ENCODE measurements around the gene EFHC1. TPM values are rescaled to one million over a fixed set of nuclear protein-coding genes. Genes with fewer than 3 reads are reported as not detected.

The EFHC1 gene
- total RNA-seq, 2 donors from 2014 or later, result 11.5 to 17.4 TPM

DNA sequence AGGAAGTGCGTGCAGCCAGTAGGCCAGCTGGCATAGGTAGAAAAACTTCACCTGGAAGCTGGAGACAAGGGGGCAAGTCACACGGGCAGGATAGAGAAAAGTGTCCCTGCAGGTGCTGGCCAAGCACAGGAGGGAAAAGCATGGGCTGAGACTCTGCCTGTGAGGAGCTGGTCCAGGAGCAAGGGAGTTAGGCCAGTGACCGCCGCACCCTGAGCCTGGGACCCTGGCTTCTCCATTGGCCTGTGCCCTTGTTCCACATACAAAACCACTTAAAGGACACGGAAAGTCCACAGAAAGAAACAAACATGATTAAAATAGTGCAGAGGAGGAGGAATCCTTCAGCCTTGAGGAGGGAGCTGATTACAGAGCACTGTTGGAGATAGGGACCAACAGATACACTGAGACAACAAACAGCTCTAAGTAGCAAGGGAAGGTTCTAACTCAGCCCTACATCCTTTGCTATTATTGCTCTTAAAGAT lies 88.2 kb downstream of the EFHC1 start:
- Histone ChIP-seq H3K27ac (no peak overlapping the region), H3K9me3 (no peaks in the 10 kb centered on the region), H3K27me3 (no peaks in the 10 kb centered on the region), H3K4me1 (peaks cover 16% of the 10 kb centered on the region), H3K4me3 (no peak overlapping the region), H3K36me3 (replicated peaks in 1 of 2; ENCODE audit: insufficient read depth in 1 of 2, low read depth in 2 of 2) (no peaks in the 10 kb centered on the region)
- intact Hi-C loops (cut with DNase I), result no loop called here
- ATAC-seq (no peak), DNase-seq (no peak)
- TF ChIP-seq, protein P1, sequence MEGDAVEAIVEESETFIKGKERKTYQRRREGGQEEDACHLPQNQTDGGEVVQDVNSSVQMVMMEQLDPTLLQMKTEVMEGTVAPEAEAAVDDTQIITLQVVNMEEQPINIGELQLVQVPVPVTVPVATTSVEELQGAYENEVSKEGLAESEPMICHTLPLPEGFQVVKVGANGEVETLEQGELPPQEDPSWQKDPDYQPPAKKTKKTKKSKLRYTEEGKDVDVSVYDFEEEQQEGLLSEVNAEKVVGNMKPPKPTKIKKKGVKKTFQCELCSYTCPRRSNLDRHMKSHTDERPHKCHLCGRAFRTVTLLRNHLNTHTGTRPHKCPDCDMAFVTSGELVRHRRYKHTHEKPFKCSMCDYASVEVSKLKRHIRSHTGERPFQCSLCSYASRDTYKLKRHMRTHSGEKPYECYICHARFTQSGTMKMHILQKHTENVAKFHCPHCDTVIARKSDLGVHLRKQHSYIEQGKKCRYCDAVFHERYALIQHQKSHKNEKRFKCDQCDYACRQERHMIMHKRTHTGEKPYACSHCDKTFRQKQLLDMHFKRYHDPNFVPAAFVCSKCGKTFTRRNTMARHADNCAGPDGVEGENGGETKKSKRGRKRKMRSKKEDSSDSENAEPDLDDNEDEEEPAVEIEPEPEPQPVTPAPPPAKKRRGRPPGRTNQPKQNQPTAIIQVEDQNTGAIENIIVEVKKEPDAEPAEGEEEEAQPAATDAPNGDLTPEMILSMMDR (IDR thresholded peaks at IDR 0.05), result no peak
- TF ChIP-seq POLR2A (IDR thresholded peaks at IDR 0.05), result no peak
- 90 to 93% methylated on average over 5 of the region's 5 CpGs for WGBS, 2 donors

DNA sequence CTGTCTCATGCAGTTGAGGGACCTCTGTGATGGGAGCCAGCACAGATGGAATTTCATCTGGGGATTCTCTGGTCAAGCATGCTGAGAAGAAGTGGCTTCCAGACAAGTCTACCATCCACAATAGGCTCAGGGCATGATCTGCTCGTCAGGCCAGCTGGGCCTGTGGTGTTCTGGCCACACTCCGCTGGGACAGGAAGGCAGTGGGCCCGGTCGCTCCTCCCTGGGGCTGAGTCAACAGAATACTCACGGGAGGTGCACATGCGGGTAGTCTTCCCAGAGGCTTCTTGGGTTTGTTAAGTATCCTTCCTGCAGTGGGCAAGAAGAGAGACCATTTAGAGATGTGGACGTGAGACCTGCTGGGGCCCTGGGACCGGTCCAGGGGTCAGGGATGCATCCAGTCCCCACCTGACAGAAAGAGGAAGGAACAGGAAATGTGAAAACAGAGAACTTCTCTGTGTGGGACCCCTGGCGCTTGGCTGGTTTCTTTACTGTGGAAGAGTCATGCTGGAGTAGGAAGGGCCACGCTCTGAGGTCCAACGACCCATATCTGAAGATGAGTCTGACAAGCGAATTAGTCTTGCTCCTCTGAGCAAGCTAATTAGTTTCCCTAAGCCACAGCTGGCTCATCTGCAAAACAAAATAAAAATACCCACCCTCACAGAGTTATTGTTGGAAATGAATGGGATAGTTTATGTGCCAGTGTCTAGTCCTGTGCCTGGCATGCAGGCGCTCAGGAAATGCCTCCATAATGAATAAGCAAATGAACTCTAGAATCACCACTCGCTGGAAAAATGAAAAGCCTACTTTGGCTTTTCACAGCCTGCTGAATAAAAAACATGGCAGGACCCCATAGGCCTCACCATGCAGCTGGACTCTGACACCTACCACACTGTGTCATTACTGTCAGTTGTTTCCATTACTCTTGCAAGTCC lies 89.4 kb downstream of the EFHC1 start:
- DNase-seq (no peak), ATAC-seq (no peak)
- Histone ChIP-seq H3K4me3 (no peak overlapping the region), H3K4me1 (peaks cover 3% of the 10 kb centered on the region), H3K27me3 (no peaks in the 10 kb centered on the region), H3K27ac (no peak overlapping the region), H3K9me3 (no peaks in the 10 kb centered on the region), H3K36me3 (replicated peaks in 1 of 2; ENCODE audit: insufficient read depth in 1 of 2, low read depth in 2 of 2) (no peaks in the 10 kb centered on the region)
- TF ChIP-seq, protein P1 (IDR thresholded peaks at IDR 0.05), result no peak
- TF ChIP-seq POLR2A (IDR thresholded peaks at IDR 0.05), result no peak
- WGBS, 2 donors, result 92 to 96% methylated on average over 12 to 14 of the region's 14 CpGs
- intact Hi-C loops (cut with DNase I), result no loop called here

DNA sequence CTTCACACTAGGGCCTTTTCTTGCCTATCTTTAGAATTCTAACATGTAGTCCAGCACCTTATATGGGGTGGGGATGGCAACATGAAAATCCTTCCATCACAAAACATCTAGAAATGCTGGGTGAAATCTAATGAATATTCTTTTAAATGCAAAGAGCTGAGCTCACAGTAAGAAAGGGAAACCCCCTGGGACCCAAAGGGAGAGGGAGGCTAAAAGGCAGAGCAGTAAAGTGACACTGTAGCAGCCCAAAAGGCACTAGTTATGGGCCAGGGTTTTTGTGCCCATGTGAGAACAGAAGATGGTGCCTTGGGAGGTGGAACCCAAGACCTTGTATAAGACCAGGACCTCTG lies 90.0 kb downstream of the EFHC1 start:
- intact Hi-C loops (cut with DNase I), result no loop called here
- Histone ChIP-seq H3K9me3 (no peaks in the 10 kb centered on the region), H3K27me3 (no peaks in the 10 kb centered on the region), H3K36me3 (replicated peaks in 1 of 2; ENCODE audit: insufficient read depth in 1 of 2, low read depth in 2 of 2) (no peaks in the 10 kb centered on the region), H3K27ac (no peak overlapping the region), H3K4me1 (no peaks in the 10 kb centered on the region), H3K4me3 (no peak overlapping the region)
- DNase-seq (no peak), ATAC-seq (no peak)
- TF ChIP-seq, protein P1 (IDR thresholded peaks at IDR 0.05), result no peak
- TF ChIP-seq POLR2A (IDR thresholded peaks at IDR 0.05), result no peak

DNA sequence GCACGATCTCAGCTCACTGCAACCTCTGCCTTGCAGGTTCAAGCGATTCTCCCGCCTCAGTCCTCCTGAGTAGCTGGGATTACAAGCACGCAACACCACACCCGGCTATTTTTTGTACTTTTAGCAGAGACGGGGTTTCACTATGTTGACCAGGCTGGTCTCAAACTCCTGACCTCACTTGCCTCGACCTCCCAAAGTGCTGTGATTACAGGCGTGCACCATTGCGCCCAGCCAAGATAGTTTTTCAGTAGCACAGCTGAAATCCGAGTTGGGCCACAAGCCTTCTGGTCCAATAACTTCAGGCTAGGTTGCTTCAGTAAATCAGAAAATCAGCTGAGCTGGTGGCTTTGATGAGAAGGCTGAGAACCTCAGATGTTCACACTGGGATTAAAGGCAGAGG lies 91.0 kb downstream of the EFHC1 start:
- DNase-seq (no peak), ATAC-seq (no peak)
- intact Hi-C loops (cut with DNase I), result no loop called here
- 85 to 92% methylated on average over 10 of the region's 10 CpGs for WGBS, 2 donors
- Histone ChIP-seq H3K4me1 (no peaks in the 10 kb centered on the region), H3K27me3 (no peaks in the 10 kb centered on the region), H3K4me3 (no peak overlapping the region), H3K27ac (no peak overlapping the region), H3K9me3 (no peaks in the 10 kb centered on the region), H3K36me3 (replicated peaks in 1 of 2; ENCODE audit: insufficient read depth in 1 of 2, low read depth in 2 of 2) (no peaks in the 10 kb centered on the region)
- TF ChIP-seq, protein P1 (IDR thresholded peaks at IDR 0.05), result no peak
- no peak for TF ChIP-seq POLR2A (IDR thresholded peaks at IDR 0.05)
